ENCODE data around the gene APC. TPM values are rescaled to one million over a fixed set of nuclear protein-coding genes. Genes with fewer than 3 reads are reported as not detected.

Gene APC
- total and polyA plus RNA-seq, 2 of the 13 experiments (the other 11 are each of a cell fraction or from before 2014, with no cell fraction given): 6.1 to 19.0 TPM

DNA sequence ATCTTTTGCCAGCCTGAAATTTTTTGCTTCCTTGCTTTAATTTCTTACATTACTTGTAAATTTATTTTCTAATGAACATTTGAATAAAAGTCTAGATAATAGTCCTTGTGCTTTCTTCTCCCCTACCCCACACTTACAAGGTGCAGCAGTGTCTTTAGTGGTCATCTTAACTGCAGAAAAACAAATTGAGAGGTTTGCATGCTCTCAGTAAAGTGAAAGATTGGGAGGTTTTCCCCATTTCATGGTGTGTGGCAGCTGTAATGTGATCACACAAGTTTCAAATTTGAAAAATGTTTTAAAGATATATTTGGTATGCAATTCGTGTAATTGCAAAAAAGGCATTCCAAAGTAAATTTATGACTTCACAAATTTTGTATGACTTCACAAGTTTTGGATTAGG, 14.7 kb downstream of the APC start (continued):
- TF ChIP-seq, protein P1, sequence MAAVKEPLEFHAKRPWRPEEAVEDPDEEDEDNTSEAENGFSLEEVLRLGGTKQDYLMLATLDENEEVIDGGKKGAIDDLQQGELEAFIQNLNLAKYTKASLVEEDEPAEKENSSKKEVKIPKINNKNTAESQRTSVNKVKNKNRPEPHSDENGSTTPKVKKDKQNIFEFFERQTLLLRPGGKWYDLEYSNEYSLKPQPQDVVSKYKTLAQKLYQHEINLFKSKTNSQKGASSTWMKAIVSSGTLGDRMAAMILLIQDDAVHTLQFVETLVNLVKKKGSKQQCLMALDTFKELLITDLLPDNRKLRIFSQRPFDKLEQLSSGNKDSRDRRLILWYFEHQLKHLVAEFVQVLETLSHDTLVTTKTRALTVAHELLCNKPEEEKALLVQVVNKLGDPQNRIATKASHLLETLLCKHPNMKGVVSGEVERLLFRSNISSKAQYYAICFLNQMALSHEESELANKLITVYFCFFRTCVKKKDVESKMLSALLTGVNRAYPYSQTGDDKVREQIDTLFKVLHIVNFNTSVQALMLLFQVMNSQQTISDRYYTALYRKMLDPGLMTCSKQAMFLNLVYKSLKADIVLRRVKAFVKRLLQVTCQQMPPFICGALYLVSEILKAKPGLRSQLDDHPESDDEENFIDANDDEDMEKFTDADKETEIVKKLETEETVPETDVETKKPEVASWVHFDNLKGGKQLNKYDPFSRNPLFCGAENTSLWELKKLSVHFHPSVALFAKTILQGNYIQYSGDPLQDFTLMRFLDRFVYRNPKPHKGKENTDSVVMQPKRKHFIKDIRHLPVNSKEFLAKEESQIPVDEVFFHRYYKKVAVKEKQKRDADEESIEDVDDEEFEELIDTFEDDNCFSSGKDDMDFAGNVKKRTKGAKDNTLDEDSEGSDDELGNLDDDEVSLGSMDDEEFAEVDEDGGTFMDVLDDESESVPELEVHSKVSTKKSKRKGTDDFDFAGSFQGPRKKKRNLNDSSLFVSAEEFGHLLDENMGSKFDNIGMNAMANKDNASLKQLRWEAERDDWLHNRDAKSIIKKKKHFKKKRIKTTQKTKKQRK (IDR thresholded peaks at IDR 0.05; ENCODE audit: low read length): no peak

DNA sequence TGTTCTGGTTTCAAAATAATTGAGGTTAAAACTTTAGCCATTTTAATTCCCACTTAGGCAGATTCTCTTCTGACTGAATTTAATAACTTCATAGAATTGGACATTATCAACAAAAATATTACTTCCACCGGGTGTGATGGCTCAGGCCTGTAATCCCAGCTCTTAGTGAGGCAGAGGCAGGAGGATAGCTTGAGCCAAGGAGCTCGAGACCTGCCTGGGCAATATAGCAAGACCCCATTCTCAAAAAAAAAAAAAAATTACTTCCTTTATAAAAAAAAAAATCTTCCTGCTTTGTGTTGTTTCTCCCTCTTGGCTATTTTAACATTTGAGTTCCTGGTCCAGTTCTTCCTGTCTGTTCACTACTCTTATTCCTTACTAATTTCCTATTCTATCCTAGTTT, 18.0 kb downstream of the APC start:
- Histone ChIP-seq H3K79me2 (ENCODE audit: insufficient read depth, low read length) (no peaks in the 10 kb centered on the region), H2AFZ (ENCODE audit: low read length) (no peak overlapping the region), H3K27me3 (ENCODE audit: control insufficient read depth in 1 of 2, insufficient read depth in 2 of 2, low read length in 2 of 2) (no peaks in the 10 kb centered on the region), H3K9me3 (ENCODE audit: low read length) (no peaks in the 10 kb centered on the region), H3K4me2 (ENCODE audit: low read depth, low read length) (no peak overlapping the region), H4K20me1 (ENCODE audit: insufficient read depth, low read length) (no peaks in the 10 kb centered on the region), H3K9ac (ENCODE audit: insufficient read depth, low read depth, low read length) (no peak overlapping the region), H3K4me1 (ENCODE audit: insufficient read depth, low read length) (no peaks in the 10 kb centered on the region), H3K36me3 (replicated peaks in 1 of 2; ENCODE audit: control insufficient read depth in 1 of 2, insufficient read depth in 2 of 2, low read length in 2 of 2) (peaks cover 0 to 3% of the 10 kb centered on the region in 2 experiments; a peak in 2 of 5 replicates), H3K27ac (ENCODE audit: extremely low read length, insufficient read depth, low read length) (no peak overlapping the region), H3K4me3 (replicated peaks in 1 of 3; ENCODE audit: insufficient read depth in 1 of 3, low read depth in 2 of 3, low read length in 3 of 3) (no peak overlapping the region)
- in situ Hi-C loops (cut with HindIII; ENCODE audit: extremely low pct_ligation_motif_present, low pct_unique_long_range_greater_than_20kb) (loop anchor here (5.0 kb wide), 1 partner anchor 203 kb away; no protein-coding TSS in a partner anchor), intact Hi-C loops (cut with micrococcal nuclease; ENCODE audit: unreplicated experiment) (loop anchor here (5.0 kb wide), 1 partner anchor 48 kb away; no protein-coding TSS in a partner anchor)
- BruUV-seq (replicated peaks): no TSS peak
- DNase-seq (ENCODE audit: low spot score) (no peak), ATAC-seq (no peak), FAIRE-seq (no peak)
- ChIA-PET POLR2A (no interaction called here), CTCF (ENCODE audit: low intra/inter-chr PET ratio, low total read pairs) (interaction anchor here (3.2 kb wide), 1 partner anchor 204 kb away, joined by 20 read pairs; no protein-coding TSS in a partner anchor)
- TF ChIP-seq ZNF121 (CRISPR knock-in tag; IDR thresholded peaks at IDR 0.05) (0 out of 2 replicates have a peak, but pooled peaks have one; percentile 19), ZNF792 (CRISPR knock-in tag; IDR thresholded peaks at IDR 0.05) (no peak)
- 94% methylated on average over 2 of the region's 2 CpGs for WGBS (ENCODE audit: low lambda C conversion rate)
